Activated naive CD4-positive, alpha-beta T cell treated with anti-CD3 and anti-CD28 coated beads, Interleukin-2, amount 50 U/mL, for 16 hours (primary cell): ENCODE results near the gene WASHC2A.
"Not testable (repeated sequence)": the region's sequence is repeated elsewhere in the genome, so short reads cannot be mapped to it uniquely, and the experiment has no call there.

Experiments used
- DNase-seq: peaks from one replicate; pipeline ENCODE4 v3.0.0-alpha.2; 2020

WASHC2A gene

DNA sequence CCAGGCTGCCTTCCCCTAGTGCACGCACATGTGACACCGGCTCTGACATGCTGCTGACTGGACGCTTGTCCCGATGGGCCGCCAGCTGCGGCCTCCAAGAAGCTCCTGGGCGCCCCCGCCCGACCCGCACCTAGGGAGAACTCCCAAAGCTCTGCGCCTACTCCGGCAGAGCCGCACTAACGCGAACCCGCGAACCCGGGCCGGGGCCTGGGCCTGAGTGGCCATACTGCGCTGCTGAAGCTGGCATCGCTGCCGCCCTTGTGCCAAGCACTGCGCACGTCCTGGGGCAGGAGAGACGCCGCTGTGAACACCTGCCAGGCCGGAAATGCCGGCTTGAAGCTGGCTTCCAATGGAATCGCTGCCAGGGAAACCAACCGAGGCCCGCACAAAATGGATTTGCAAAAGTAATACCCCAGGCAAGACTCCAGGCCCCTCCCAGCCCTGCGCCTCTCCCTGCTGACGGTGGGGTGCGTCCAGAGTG, 85.1 kb downstream of the WASHC2A start:
- DNase-seq = no peak

GRCh38 chr10:50157868-50158267, 90.1 kb downstream of the WASHC2A start:
- not testable (repeated sequence) for DNase-seq

GRCh38 chr10:50159856-50160255, 92.1 kb downstream of the WASHC2A start:
- not testable (repeated sequence) for DNase-seq

DNA sequence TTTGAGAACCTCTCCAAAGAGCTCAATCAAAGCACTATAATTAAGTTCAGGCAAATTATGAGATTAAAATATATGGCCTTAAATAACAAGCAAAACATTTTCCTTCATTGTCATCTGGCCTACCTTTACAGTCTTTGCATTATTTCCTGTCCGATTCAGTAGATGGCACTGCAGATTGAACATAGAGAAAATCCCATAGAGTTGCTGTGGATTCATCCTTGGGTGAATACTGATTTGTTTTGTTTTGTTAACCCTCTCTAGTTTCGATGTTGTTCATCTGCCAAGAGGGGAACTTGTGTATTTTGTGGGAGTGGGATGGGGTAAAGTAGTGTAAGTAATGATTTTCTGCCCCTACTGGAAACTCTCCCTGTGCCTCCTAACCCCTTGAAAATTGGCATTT, 97.3 kb downstream of the WASHC2A start:
- not testable (repeated sequence) for DNase-seq

DNA sequence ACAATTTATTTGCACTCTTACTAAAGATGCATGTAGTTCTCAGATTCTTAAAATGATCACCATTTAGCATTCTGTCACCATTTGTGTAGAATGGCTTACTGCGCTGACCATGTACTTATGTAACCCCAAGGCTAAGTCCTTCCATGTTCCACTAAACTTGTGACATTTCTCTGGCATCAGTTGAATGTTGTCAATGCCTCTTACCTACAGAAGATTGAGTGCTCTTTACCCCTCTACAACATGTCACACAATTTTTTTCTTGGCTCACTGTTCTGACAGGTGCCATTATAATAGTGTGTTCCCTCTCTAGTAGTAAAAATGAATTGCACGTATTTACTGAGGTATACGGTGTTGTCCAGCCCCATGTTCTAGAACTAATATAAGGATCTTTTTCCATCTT, 100.1 kb downstream of the WASHC2A start:
- DNase-seq = not testable (repeated sequence)

- not testable (repeated sequence) for DNase-seq
These were observed 101.8 kb downstream of the WASHC2A start for GRCh38 chr10:50169506-50169905.

DNA sequence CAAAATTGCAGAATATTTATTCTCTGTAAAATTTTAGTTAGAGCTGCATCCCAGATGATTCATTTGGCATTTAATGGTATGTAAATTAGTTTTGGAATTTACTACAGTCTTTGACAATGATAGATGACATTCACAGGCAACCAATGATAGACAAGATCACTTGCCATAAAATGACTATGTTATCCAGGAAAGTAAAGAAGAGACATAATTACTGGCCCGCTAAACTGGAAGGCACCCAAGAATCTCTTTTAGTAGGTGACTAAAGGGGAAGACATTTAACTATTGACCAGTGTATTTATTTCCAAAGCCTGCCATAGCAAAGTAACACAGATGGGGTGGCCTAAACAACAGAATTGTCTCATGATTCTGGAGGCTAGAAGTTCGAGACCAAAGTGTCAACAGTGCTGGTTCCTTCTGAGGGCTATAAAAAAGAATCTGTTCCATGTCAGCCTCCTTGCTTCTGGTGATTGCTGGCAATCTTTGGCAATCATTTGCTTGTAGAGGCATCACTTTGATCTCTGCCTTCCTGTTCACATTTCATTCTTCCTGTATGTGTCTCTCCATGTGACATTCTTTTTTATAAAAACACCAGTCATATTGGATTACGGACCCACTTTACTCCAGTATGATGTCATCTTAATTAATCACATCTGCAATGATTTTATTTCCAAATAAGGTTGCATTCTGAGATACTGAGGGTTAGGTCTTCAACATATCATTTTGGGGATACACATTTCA, 107.2 kb downstream of the WASHC2A start:
- not testable (repeated sequence) for DNase-seq
